Measurements from ENCODE around the gene HSFY2.
"Not testable (repeated sequence)": the region's sequence is repeated elsewhere in the genome, so short reads cannot be mapped to it uniquely, and the experiment has no call there.

HSFY2 gene

DNA sequence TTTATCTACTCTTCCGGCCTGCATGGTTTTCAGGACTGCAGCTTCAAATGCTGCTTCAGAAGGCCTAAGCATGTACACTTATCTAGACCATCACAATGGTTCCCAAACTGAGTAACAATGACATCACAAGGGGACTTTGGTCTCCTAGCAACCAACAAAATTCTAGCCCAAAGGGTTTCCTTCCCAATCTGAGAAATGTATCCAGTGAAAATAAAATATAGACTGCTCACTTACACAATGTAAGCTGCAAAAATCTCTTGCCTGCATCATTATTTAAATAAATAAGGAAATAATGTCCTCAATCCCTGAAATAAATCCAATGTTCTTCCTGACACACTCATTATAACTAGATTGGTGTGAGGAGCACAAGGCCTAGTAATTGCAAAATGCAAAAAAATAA, at the start of gene HSFY2:
TSS of gene HSFY2 (minus strand) at position 101 of the 400 bp plus-strand sequence. CDS start 117 bp downstream, outside the sequence.
- DNase-seq: not testable (repeated sequence)

GRCh38 chrY:18815751-18816150, 42.2 kb upstream of the HSFY2 start:
- DNase-seq: not testable (repeated sequence)

DNA sequence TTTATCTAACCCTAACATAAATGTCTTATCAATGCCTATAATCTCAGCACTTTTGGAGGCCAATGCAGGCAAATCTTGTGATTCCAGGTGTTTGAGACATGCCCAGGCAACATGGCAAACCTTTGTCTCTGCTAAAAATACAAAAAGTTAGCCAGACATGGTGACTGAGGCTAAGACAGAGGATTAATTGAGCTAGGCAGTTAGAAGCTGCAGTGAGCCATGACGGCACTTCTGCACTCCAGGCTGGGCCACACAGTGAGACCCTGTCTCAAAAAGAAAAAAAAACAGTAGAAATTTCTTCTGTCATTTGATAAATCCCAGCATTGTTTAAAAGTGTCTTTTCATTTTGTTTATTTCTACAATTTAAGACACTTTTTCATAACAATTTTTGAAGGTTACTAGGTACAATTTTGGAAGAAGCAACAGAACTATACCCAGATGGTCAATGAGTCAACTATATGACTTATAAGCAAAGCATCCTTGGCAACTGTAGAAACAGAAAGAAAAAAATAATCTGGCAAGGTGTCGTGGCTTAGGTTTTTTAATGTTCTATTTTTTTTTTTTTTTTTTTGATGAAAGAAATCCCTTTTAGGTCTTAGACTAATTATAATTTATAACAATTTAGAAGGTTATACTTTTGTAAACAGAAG, 15.3 kb upstream of the HSFY2 start:
- DNase-seq: not testable (repeated sequence)

DNA sequence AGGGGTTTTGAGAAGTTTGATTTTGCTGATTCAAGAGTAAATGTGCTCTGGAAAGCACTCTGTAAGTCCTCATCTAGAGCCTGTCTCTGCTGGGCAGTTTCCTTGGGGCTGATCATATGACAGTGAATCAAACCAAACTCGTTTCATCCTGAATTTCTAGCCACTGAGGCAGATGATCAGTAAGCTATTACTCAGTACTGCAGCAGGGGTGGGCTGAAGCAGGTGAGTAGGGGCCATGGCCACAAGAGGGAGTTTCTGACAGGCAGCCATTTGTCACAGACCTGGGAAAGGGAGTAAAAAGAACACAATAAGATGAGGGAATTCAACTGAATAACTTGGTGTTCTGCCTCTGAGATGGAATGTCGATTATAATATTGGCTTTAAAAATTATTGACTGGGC, 19.5 kb downstream of the HSFY2 start:
- not testable (repeated sequence) for DNase-seq

- DNase-seq: not testable (repeated sequence)
Measured at GRCh38 chrY:18753133-18753815, 20.3 kb downstream of the HSFY2 start.

DNA sequence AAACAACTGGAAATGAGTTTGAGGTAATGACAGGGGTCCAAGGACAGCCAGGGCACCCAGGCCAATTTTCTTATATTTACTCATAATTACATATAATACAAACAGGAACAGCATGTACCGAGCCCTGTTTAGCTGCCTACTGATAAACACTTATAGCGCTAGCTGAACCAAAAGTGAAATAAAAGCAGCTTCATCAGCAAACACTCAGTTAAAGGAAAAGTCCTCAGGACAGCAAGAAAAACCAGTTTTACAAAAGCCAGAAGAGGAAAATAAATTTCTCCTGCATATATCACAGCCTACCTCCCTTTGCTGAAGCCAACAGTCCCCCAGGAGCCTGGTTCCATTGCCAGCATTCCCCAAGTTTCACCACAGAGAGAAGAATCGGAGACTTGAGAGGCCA, 49.8 kb downstream of the HSFY2 start:
- DNase-seq: not testable (repeated sequence)

All from SHP77 (cell line).